KMS-11 (cell line): ENCODE data around the gene DBNDD1.

Experiments used
- H2AFZ ChIP-seq: fragments of 200-600 bp; sonication (generic); 2 replicates; pipeline ENCODE4 v1.6.1; 2016; ENCODE audit warnings: antibody characterized with exemption, mixed run types, low read depth
- H3K27ac ChIP-seq: fragments of 200-600 bp; sonication (generic); 2 replicates; pipeline ENCODE4 v1.6.1; 2016; ENCODE audit warnings: mild to moderate bottlenecking, mixed run types
- H3K27me3 ChIP-seq: fragments of 200-600 bp; sonication (generic); 2 replicates; pipeline ENCODE4 v1.6.1; 2017; ENCODE audit warnings: mild to moderate bottlenecking, low read depth, mixed run types, moderate library complexity; ENCODE audit not compliant: insufficient read depth
- H3K36me3 ChIP-seq: fragments of 200-600 bp; sonication (generic); 2 replicates; pipeline ENCODE4 v1.6.1; 2017; ENCODE audit warnings: mild to moderate bottlenecking, mixed run types; ENCODE audit not compliant: insufficient read depth
- H3K4me1 ChIP-seq: fragments of 200-600 bp; sonication (generic); 2 replicates; pipeline ENCODE4 v1.6.1; 2016; ENCODE audit warnings: mild to moderate bottlenecking, low read depth, mixed run types; ENCODE audit not compliant: poor library complexity, severe bottlenecking
- H3K4me2 ChIP-seq: fragments of 200-600 bp; sonication (generic); 2 replicates; pipeline ENCODE4 v1.7.0; 2016; ENCODE audit warnings: mild to moderate bottlenecking, mixed run types
- H3K4me3 ChIP-seq: fragments of 200-600 bp; sonication (generic); IDR thresholded peaks from 2 replicates; pipeline ENCODE4 v1.6.1; 2017; ENCODE audit warnings: low read depth, low read length, mixed read lengths; ENCODE audit not compliant: insufficient read depth
- H3K79me2 ChIP-seq: fragments of 200-600 bp; sonication (generic); 2 replicates; pipeline ENCODE4 v1.6.1; 2016; ENCODE audit warnings: low read depth, mixed run types; ENCODE audit not compliant: insufficient read depth
- H3K9ac ChIP-seq: fragments of 200-600 bp; sonication (generic); 2 replicates; pipeline ENCODE4 v1.6.1; 2016; ENCODE audit warnings: mild to moderate bottlenecking, mixed run types
- H4K20me1 ChIP-seq: fragments of 200-600 bp; sonication (generic); 2 replicates; pipeline ENCODE4 v1.6.1; 2016; ENCODE audit warnings: mild to moderate bottlenecking, mixed run types; ENCODE audit not compliant: insufficient read depth
- TF ChIP-seq, protein P1 (sequence below): fragments of 200-600 bp; sonication (generic); conservative IDR thresholded peaks from 2 replicates; pipeline ENCODE4 v1.6.1; 2017; ENCODE audit warnings: low read depth, mild to moderate bottlenecking, antibody characterized with exemption, low read length, moderate library complexity, mixed read lengths

The DBNDD1 gene

DNA sequence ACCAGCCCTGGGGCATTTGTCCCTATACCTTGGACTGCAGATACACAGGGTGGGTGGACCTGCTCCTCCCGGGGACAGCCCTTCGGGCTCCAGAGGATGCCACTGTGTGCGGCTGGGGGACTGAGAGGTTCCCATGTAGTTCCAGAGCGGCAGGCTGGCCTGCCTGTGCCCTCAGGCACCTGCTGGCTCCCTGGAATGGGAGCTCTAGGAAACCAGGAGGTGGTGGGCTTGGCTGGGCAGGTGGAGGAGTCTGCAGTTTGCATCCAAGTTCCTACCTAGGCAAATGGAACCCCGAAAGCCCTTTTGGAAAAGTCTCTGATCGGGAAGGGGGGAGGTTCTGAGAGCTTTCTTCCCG lies 982 bp downstream of the DBNDD1 start:
- H3K79me2 ChIP-seq, result no peaks in the 10 kb centered on the region
- no peak overlapping the region for H3K27ac ChIP-seq
- TF ChIP-seq, protein P1, sequence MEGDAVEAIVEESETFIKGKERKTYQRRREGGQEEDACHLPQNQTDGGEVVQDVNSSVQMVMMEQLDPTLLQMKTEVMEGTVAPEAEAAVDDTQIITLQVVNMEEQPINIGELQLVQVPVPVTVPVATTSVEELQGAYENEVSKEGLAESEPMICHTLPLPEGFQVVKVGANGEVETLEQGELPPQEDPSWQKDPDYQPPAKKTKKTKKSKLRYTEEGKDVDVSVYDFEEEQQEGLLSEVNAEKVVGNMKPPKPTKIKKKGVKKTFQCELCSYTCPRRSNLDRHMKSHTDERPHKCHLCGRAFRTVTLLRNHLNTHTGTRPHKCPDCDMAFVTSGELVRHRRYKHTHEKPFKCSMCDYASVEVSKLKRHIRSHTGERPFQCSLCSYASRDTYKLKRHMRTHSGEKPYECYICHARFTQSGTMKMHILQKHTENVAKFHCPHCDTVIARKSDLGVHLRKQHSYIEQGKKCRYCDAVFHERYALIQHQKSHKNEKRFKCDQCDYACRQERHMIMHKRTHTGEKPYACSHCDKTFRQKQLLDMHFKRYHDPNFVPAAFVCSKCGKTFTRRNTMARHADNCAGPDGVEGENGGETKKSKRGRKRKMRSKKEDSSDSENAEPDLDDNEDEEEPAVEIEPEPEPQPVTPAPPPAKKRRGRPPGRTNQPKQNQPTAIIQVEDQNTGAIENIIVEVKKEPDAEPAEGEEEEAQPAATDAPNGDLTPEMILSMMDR, result no peak
- H3K4me1 ChIP-seq, result peaks cover 6% of the 10 kb centered on the region
- H3K27me3 ChIP-seq, result peaks cover 18% of the 10 kb centered on the region
- no peaks in the 10 kb centered on the region for H3K36me3 ChIP-seq
- H3K4me2 ChIP-seq, result no peak overlapping the region
- no peaks in the 10 kb centered on the region for H4K20me1 ChIP-seq
- no peak overlapping the region for H2AFZ ChIP-seq
- H3K4me3 ChIP-seq, result no peak overlapping the region
- H3K9ac ChIP-seq, result no peak overlapping the region

DNA sequence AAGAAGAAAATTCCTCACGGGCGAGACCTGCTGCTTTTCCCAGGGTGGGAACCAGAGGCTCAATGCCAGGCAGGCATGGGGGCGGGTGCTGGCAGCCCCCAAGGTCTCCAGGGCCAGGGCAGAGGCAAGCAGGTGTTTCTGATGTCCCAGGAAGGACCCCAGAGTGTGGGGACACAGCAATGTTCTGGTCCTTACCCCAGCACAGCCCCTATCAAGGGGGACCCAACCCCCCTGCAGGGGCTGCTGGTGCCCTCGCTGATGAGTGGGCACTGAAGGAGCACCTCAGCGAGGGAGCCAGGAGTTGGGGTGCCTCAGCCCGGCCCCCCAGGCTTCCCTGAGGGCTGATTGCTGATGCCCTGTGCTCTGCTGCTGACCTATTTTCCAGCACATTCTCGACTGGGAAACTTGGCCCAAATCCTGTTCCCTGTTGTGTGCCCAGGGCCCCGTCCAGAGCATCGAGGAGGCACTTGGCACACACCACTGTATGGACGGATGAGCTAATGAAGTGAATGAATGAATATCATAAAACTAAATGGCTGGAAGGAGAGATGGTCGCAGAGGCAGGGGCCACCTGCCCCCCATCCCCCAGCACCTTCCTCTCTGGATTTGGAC lies 2.8 kb downstream of the DBNDD1 start:
- Histone ChIP-seq H3K79me2 (no peaks in the 10 kb centered on the region), H3K36me3 (no peaks in the 10 kb centered on the region), H3K9ac (no peak overlapping the region), H4K20me1 (no peaks in the 10 kb centered on the region), H3K27ac (no peak overlapping the region), H3K4me1 (no peaks in the 10 kb centered on the region), H3K4me3 (no peak overlapping the region), H3K27me3 (peaks cover 21% of the 10 kb centered on the region), H2AFZ (no peak overlapping the region), H3K4me2 (no peak overlapping the region)
- TF ChIP-seq, protein P1, result no peak

- no peak overlapping the region for H2AFZ ChIP-seq
- no peaks in the 10 kb centered on the region for H3K36me3 ChIP-seq
- H3K27me3 ChIP-seq, result peaks cover 23% of the 10 kb centered on the region
- no peaks in the 10 kb centered on the region for H4K20me1 ChIP-seq
- H3K4me1 ChIP-seq, result no peaks in the 10 kb centered on the region
- TF ChIP-seq, protein P1, result no peak
- no peak overlapping the region for H3K4me2 ChIP-seq
- H3K79me2 ChIP-seq, result no peaks in the 10 kb centered on the region
- H3K4me3 ChIP-seq, result no peak overlapping the region
- no peak overlapping the region for H3K9ac ChIP-seq
- no peak overlapping the region for H3K27ac ChIP-seq
These were observed 3.5 kb downstream of the DBNDD1 start for GRCh38 chr16:90015586-90016338.

DNA sequence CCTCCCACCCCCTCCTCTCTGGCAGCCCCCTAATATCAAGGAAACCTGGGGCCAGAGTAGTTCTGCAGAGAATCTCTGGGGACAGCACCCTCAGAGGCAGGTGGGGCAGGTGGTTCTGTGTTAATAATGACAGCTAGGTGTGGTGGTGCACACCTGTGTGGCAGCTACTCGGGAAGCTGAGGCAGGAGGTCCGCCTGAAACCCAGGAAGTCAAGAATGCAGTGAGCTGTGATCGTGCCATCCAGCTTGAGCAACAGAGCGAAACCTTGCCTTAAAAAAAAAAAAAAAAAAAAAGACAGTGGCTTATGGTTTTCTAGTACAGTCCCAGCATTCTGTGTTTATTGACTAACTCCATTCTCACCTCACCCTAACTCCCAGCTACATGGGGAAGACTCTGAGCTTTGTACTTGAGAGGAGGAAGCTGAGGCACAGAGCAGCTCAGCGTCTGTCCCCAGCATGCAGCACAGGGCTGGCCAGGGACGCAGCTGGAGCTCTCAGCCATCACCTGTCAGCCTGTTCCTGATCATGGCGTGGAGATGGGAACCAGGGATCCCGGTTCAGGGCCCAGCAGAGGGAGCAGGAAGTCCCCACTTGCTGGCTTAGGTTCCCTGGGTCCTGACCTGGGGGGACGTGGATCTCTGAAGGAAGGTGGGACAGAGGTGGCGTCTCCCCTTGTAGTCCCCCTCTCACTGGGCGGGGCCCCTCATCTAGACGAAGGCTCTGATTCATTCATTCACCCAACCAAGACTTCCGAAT lies 6.1 kb downstream of the DBNDD1 start:
- Histone ChIP-seq H3K4me3 (no peak overlapping the region), H3K4me1 (no peaks in the 10 kb centered on the region), H3K9ac (no peak overlapping the region), H2AFZ (no peak overlapping the region), H3K27ac (no peak overlapping the region), H3K36me3 (no peaks in the 10 kb centered on the region), H3K79me2 (no peaks in the 10 kb centered on the region), H3K4me2 (no peak overlapping the region), H3K27me3 (peaks cover 32% of the 10 kb centered on the region), H4K20me1 (no peaks in the 10 kb centered on the region)
- TF ChIP-seq, protein P1, result no peak
